ENCODE results near the gene GPR82.

- TF ChIP-seq CTCF (IDR thresholded peaks at IDR 0.05) (no peak), POLR2A (IDR thresholded peaks at IDR 0.05) (no peak)
Measured at GRCh38 chrX:41722816-41723618, 964 bp upstream of the GPR82 start.

Data from heart left ventricle (tissue), 13 donors.